AG04450 (cell line): Measurements from ENCODE around the gene FAM107B. TPM values are rescaled to one million over a fixed set of nuclear protein-coding genes. Genes with fewer than 3 reads are reported as not detected.

Experiments used
- CTCF ChIA-PET: fragments of 300-600, 350-600 bp; formaldehyde crosslinking; extraction: SDS; loops from one replicate; lab custom pipeline; 2022; ENCODE audit warnings: antibody characterized with exemption, inconsistent platforms; lab: Charles Lee
- POLR2A ChIA-PET: fragments of 350-600 bp; formaldehyde crosslinking; extraction: SDS; loops from one replicate; lab custom pipeline; 2021; ENCODE audit warnings: antibody characterized with exemption, inconsistent platforms; lab: Yijun Ruan, JAX
- DNase-seq: peaks from one replicate; pipeline ENCODE4 v3.0.0-alpha.2; 2011; ENCODE audit warnings: low read depth, low spot score
- H3K27ac ChIP-seq: one replicate; pipeline ENCODE4 v1.5.1; 2012; ENCODE audit warnings: low read depth, low read length, control low read depth
- H3K27me3 ChIP-seq: one replicate; pipeline ENCODE4 v1.6.0; 2012; ENCODE audit warnings: low read length; ENCODE audit not compliant: control insufficient read depth, insufficient read depth
- H3K4me3 ChIP-seq: 2 replicates; pipeline ENCODE4 v1.5.1; 2011; ENCODE audit warnings: mild to moderate bottlenecking, low read depth, low read length, control low read depth
- H3K9me3 ChIP-seq: 2 replicates; pipeline ENCODE4 v1.5.1; 2012; ENCODE audit warnings: low read length; ENCODE audit not compliant: control insufficient read depth, insufficient read depth
- polyA plus RNA-seq: library from polyadenylated mRNA; depleted of rRNA; stranded (reverse); fragments of >200 nt; gene quantifications from 2 replicates; pipeline ENCODE4 v1.2.3, GENCODE V29; 2011
- TF ChIP-seq, protein P1 (sequence below): IDR thresholded peaks from 2 replicates; pipeline ENCODE4 v1.5.1; 2011; ENCODE audit warnings: low read depth, low read length, control low read depth, inconsistent platforms

FAM107B gene
- polyA plus RNA-seq, 1 experiment, result 41.4 TPM

DNA sequence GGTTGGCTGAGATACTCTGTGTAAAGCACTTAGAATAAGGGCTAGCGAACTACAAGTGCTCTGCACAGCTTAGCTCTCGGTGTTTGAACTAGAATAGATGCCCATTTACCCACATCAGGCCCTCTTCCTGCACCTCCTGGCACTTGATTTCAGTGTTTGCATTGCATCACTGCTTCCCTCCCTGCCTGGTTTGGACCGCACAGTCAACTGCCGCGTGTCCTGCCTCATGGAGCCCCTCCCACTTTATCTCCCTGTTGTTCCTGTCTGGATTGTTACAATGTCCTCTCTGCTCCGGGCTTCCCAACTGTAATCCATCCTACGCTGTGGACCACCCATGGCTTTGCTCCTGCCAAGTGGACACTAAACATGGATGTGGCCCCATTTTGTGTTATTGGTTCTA lies 2.3 kb downstream of the FAM107B start:
- H3K9me3 ChIP-seq, result peaks cover 3% of the 10 kb centered on the region; the same call in 1 of the 2 replicates
- TF ChIP-seq, protein P1, sequence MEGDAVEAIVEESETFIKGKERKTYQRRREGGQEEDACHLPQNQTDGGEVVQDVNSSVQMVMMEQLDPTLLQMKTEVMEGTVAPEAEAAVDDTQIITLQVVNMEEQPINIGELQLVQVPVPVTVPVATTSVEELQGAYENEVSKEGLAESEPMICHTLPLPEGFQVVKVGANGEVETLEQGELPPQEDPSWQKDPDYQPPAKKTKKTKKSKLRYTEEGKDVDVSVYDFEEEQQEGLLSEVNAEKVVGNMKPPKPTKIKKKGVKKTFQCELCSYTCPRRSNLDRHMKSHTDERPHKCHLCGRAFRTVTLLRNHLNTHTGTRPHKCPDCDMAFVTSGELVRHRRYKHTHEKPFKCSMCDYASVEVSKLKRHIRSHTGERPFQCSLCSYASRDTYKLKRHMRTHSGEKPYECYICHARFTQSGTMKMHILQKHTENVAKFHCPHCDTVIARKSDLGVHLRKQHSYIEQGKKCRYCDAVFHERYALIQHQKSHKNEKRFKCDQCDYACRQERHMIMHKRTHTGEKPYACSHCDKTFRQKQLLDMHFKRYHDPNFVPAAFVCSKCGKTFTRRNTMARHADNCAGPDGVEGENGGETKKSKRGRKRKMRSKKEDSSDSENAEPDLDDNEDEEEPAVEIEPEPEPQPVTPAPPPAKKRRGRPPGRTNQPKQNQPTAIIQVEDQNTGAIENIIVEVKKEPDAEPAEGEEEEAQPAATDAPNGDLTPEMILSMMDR, result no peak
- DNase-seq, result no peak
- no peak overlapping the region for H3K27ac ChIP-seq
- no peak overlapping the region for H3K4me3 ChIP-seq
- peaks cover 15% of the 10 kb centered on the region for H3K27me3 ChIP-seq
- CTCF ChIA-PET, result no interaction called here
- POLR2A ChIA-PET, result no interaction called here

DNA sequence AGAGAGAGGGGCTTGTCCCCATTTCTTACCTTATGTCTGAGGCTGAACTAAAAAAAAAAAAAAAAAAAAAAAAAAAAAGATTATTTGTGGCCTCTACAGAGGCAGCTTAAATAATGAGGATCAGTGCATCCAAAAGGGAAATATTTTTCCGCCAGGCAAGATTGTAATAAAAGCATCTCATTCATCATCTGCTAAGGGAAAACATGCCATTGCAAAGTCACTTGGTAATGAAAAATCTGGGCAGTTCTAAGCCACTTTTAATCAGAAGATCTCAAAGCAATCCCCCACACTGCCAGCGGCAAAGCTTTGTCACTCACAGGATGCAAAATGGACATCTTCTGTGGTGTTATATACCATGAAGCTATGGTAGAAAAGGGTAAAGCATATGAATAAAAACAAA lies 3.8 kb downstream of the FAM107B start:
- CTCF ChIA-PET, result interaction anchor here (0.7 kb wide), 1 partner anchor 18 kb away, joined by 6 read pairs; no protein-coding TSS in a partner anchor
- TF ChIP-seq, protein P1, result no peak
- DNase-seq, result no peak
- Histone ChIP-seq H3K27ac (no peak overlapping the region), H3K9me3 (peaks cover 3% of the 10 kb centered on the region; the same call in 1 of the 2 replicates), H3K4me3 (no peak overlapping the region), H3K27me3 (peaks cover 22% of the 10 kb centered on the region)
- POLR2A ChIA-PET, result no interaction called here

DNA sequence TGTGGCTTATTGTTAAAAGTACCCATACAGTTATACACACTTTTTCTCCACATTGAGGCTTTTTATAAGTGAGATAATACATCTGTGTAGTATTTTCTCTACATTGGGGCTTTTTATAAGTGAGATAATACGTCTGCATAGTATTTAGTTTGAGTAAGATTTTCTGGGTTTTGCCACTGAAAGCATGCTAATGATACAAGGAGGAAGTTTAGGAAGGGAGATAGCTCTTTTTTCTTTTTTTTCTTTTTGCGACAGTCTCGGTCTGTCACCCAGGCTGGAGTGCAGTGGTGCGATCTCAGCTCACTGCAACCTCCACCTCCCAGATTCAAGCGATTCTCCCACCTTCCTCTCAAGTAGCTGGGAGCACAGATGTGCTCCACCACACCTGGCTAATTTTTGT lies 13.3 kb downstream of the FAM107B start:
- POLR2A ChIA-PET, result no interaction called here
- CTCF ChIA-PET, result no interaction called here
- Histone ChIP-seq H3K9me3 (no peaks in the 10 kb centered on the region; the same call in none of the 2 replicates), H3K27me3 (peaks cover 13% of the 10 kb centered on the region), H3K27ac (no peak overlapping the region), H3K4me3 (no peak overlapping the region)
- DNase-seq, result no peak
- TF ChIP-seq, protein P1, result no peak

DNA sequence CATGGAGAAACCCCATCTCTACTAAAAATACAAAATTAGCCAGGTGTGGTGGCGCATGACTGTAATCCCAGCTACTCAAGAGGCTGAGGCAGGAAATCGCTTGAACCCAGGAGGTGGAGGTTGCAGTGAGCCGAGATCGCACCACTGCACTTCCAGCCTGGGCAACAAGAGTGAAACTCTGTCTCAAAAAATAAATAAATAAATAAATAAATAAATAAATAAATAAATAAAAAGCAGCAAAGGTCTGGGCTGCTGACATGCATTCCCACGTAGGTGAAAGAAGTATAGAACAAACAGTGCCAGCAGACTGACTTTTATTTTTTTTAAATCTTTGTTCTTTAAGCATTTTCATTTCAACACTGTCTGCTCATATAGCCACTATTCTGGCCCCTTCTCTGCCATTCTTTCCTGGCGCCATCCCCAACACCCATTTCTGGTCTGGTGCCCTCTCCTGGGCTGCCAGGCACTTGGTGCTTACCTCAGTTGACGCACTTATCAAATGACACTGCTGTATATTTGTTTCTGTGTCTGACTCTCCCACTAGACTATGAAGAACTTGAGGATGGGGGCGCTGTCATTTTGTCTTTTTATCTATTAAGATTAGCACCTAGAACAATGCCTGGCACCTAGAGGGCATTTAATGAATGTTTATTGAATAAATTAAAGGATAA lies 15.6 kb downstream of the FAM107B start:
- TF ChIP-seq, protein P1, result no peak
- DNase-seq, result no peak
- Histone ChIP-seq H3K27me3 (peaks cover 8% of the 10 kb centered on the region), H3K4me3 (no peak overlapping the region), H3K9me3 (no peaks in the 10 kb centered on the region; the same call in none of the 2 replicates), H3K27ac (no peak overlapping the region)
- POLR2A ChIA-PET, result no interaction called here
- CTCF ChIA-PET, result no interaction called here

DNA sequence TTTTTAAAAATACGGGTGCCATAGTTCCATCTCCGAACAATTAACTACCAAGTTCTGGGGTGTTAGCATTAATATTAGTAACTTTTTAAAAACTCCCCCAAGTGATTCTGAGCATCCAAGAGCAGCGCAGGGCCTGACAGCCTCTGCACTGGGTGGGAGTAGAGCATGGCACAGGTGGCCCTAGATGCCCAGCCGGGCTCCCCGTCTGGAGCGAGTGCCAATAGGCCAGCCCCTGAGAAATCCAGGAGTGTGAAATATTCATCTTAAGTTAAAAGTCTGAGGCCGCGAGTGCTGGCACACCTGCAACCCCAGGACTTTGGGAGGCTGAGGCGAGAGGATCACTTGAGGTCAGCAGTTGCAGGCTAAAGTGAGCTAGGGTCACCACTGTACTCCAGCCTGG lies 16.2 kb downstream of the FAM107B start:
- ChIA-PET CTCF (no interaction called here), POLR2A (interaction anchor here (0.6 kb wide), 1 partner anchor 71 kb away, joined by 6 read pairs; no protein-coding TSS in a partner anchor)
- TF ChIP-seq, protein P1, result no peak
- Histone ChIP-seq H3K27ac (no peak overlapping the region), H3K4me3 (no peak overlapping the region), H3K9me3 (no peaks in the 10 kb centered on the region; the same call in none of the 2 replicates), H3K27me3 (peaks cover 4% of the 10 kb centered on the region)
- DNase-seq, result no peak
